HCT116 (cell line): ENCODE data around the gene ITPKB. TPM values are rescaled to one million over a fixed set of nuclear protein-coding genes. Genes with fewer than 3 reads are reported as not detected.

Experiments
- ATAC-seq: fragments of 200-7000 bp; cut with Tn5 transposase; 2 replicates; pipeline ENCODE4 v1.9.1; 2020; ENCODE audit warnings: mild to moderate bottlenecking, moderate library complexity
- BruUV-seq: library from RNA; stranded (reverse); fragments of 400-500 nt; replicated peaks from 2 replicates; lab custom pipeline; 2021; lab: Mats Ljungman, UMichigan
- CTCF ChIA-PET: fragments of 300-600 bp; sonication (Branson Sonifier 250); formaldehyde crosslinking; loops from one replicate; lab custom pipeline; 2021; ENCODE audit warnings: antibody characterized with exemption; lab: Charles Lee
- POLR2A ChIA-PET: fragments of 300-600, 350-600 bp; sonication (Branson Sonifier 250); formaldehyde crosslinking; loops from one replicate; lab custom pipeline; 2021; ENCODE audit warnings: antibody characterized with exemption; lab: Charles Lee
- RAD21 ChIA-PET, 2 experiments: fragments of 300-600 bp; sonication (Branson Sonifier 250); formaldehyde crosslinking; loops; one replicate each; lab custom pipeline; 2023; ENCODE audit warnings: low total read pairs in 2 of 2; ENCODE audit not compliant: uncharacterized antibody in 2 of 2, unreplicated experiment in 2 of 2, low non-redundant PET in 1 of 2; lab: Charles Lee
- DNase-seq: peaks from one replicate; pipeline ENCODE4 v3.0.0-alpha.2; 2010; ENCODE audit warnings: low read depth, low spot score
- H2AFZ ChIP-seq: fragments of 200-600 bp; shearing (Covaris generic), sonication (generic); 2 replicates; pipeline ENCODE4 v1.6.1; 2017; ENCODE audit warnings: low read depth, mixed run types, mixed read lengths, antibody characterized with exemption, low read length; ENCODE audit not compliant: poor library complexity, severe bottlenecking
- H3K27ac ChIP-seq: 2 replicates; pipeline ENCODE4 v1.5.1; 2012; ENCODE audit warnings: low read depth, low read length
- H3K27me3 ChIP-seq: fragments of 200-600 bp; sonication (generic); 2 replicates; pipeline ENCODE4 v1.6.1; 2016; ENCODE audit warnings: mixed run types, low read length, mixed read lengths; ENCODE audit not compliant: insufficient read depth
- H3K36me3 ChIP-seq, 2 experiments: fragments of 200-500 bp in 1 of 2; fragments of 200-600 bp in 1 of 2; sonication (Bioruptor generic) in 1 of 2; sonication (generic) in 1 of 2; 2 replicates each; pipeline versions ENCODE4 v1.5.1 to v1.6.1; 2014 to 2016; ENCODE audit warnings: low read length in 2 of 2, inconsistent platforms in 1 of 2, mixed read lengths in 1 of 2, mixed run types in 1 of 2; ENCODE audit not compliant: insufficient read depth in 2 of 2, control insufficient read depth in 1 of 2
- H3K4me1 ChIP-seq, 2 experiments: fragments of 200-600 bp in 1 of 2; sonication (generic) in 1 of 2; 2 replicates each; pipeline versions ENCODE4 v1.5.1 to v1.6.1; 2012 to 2017; ENCODE audit warnings: low read length in 2 of 2, inconsistent platforms in 1 of 2, mild to moderate bottlenecking in 1 of 2, mixed read lengths in 1 of 2, mixed run types in 1 of 2, moderate library complexity in 1 of 2; ENCODE audit not compliant: insufficient read depth in 2 of 2, control insufficient read depth in 1 of 2
- H3K4me2 ChIP-seq: fragments of 200-600 bp; sonication (generic); 2 replicates; pipeline ENCODE4 v1.6.1; 2017; ENCODE audit warnings: mixed run types, low read length, mixed read lengths
- H3K4me3 ChIP-seq, 2 experiments: fragments of 200-600 bp in 1 of 2; sonication (generic) in 1 of 2; replicated peaks in 1 of 2; 2 replicates each; pipeline ENCODE4 v1.5.1; 2011 to 2016; ENCODE audit warnings: low read length in 2 of 2, control low read depth in 1 of 2, low read depth in 1 of 2, mild to moderate bottlenecking in 1 of 2, mixed read lengths in 1 of 2, mixed run types in 1 of 2
- H3K79me2 ChIP-seq: fragments of 200-600 bp; sonication (generic); 2 replicates; pipeline ENCODE4 v1.6.1; 2017; ENCODE audit warnings: mild to moderate bottlenecking, mixed run types, low read length, moderate library complexity, mixed read lengths; ENCODE audit not compliant: insufficient read depth
- H3K9ac ChIP-seq: fragments of 200-600 bp; sonication (generic); 2 replicates; pipeline ENCODE4 v1.6.1; 2016; ENCODE audit warnings: low read length, mixed read lengths
- H3K9me2 ChIP-seq: fragments of 200-600 bp; sonication (generic), shearing (Covaris generic); 2 replicates; pipeline ENCODE4 v1.6.1; 2017; ENCODE audit warnings: mixed run types, mild to moderate bottlenecking, moderate library complexity; ENCODE audit not compliant: insufficient read depth
- H3K9me3 ChIP-seq, 2 experiments: fragments of 200-500 bp in 1 of 2; fragments of 200-600 bp in 1 of 2; sonication (Bioruptor generic) in 1 of 2; sonication (generic) in 1 of 2; 2 replicates each; pipeline ENCODE4 v1.6.1; 2014 to 2017; ENCODE audit warnings: low read length in 2 of 2, mixed read lengths in 2 of 2, inconsistent platforms in 1 of 2, low read depth in 1 of 2, mild to moderate bottlenecking in 1 of 2, mixed run types in 1 of 2, moderate library complexity in 1 of 2; ENCODE audit not compliant: control insufficient read depth in 1 of 2, insufficient read depth in 1 of 2
- H4K20me1 ChIP-seq: fragments of 200-600 bp; sonication (generic), shearing (Covaris generic); 2 replicates; pipeline ENCODE4 v1.6.1; 2017; ENCODE audit warnings: mixed run types, mild to moderate bottlenecking, moderate library complexity; ENCODE audit not compliant: insufficient read depth
- ATF3 ChIP-seq: IDR thresholded peaks from 2 replicates; pipeline ENCODE4 v1.6.1; 2012
- CTCF ChIP-seq, 3 experiments: fragments of 200-600 bp in 1 of 3; sonication (generic) in 1 of 3; IDR thresholded peaks in 2 of 3; conservative IDR thresholded peaks in 1 of 3; 2 replicates each; pipeline ENCODE4 v1.5.1; 2012 to 2017; ENCODE audit warnings: low read depth in 2 of 3, low read length in 2 of 3, antibody characterized with exemption in 1 of 3, borderline replicate concordance in 1 of 3, control low read depth in 1 of 3, mild to moderate bottlenecking in 1 of 3, mixed read lengths in 1 of 3, mixed run types in 1 of 3, moderate library complexity in 1 of 3; ENCODE audit not compliant: insufficient read depth in 1 of 3
- EGR1 ChIP-seq: IDR thresholded peaks from 2 replicates; pipeline ENCODE4 v1.6.1; 2012; ENCODE audit warnings: low read depth
- ELF1 ChIP-seq: IDR thresholded peaks from 2 replicates; pipeline ENCODE4 v1.6.1; 2012; ENCODE audit warnings: low read depth, borderline replicate concordance
- EZH2 ChIP-seq: fragments of 200-600 bp; sonication (generic); IDR thresholded peaks from 2 replicates; pipeline ENCODE4 v1.6.1; 2017; ENCODE audit warnings: antibody characterized with exemption, mixed run types
- EZH2phosphoT487 ChIP-seq: fragments of 200-600 bp; IDR thresholded peaks from 2 replicates; pipeline ENCODE4 v1.6.1; 2018; ENCODE audit warnings: antibody characterized with exemption, borderline replicate concordance
- FOSL1 ChIP-seq: IDR thresholded peaks from 2 replicates; pipeline ENCODE4 v1.6.1; 2012; ENCODE audit warnings: low read depth
- POLR2A ChIP-seq: IDR thresholded peaks from 2 replicates; pipeline ENCODE4 v1.7.0; 2011; ENCODE audit warnings: borderline replicate concordance; ENCODE audit not compliant: insufficient read depth, insufficient read length; ENCODE audit errors: extremely low read depth
- REST ChIP-seq: IDR thresholded peaks from 2 replicates; pipeline ENCODE4 v1.6.1; 2012; ENCODE audit warnings: low read depth
- SIN3A ChIP-seq: IDR thresholded peaks from 2 replicates; pipeline ENCODE4 v1.6.1; 2012; ENCODE audit warnings: low read depth
- SP1 ChIP-seq: IDR thresholded peaks from 2 replicates; pipeline ENCODE4 v1.6.1; 2012; ENCODE audit warnings: low read depth
- SRF ChIP-seq: IDR thresholded peaks from 2 replicates; pipeline ENCODE4 v1.6.1; 2012; ENCODE audit warnings: low read depth
- TCF7L2 ChIP-seq: IDR thresholded peaks from 2 replicates; pipeline ENCODE4 v1.7.0; 2011; ENCODE audit warnings: borderline replicate concordance, inconsistent platforms; ENCODE audit not compliant: insufficient read depth, insufficient read length; ENCODE audit errors: extremely low read depth
- YY1 ChIP-seq: IDR thresholded peaks from 2 replicates; pipeline ENCODE4 v1.6.1; 2011; ENCODE audit warnings: low read length, low read depth, moderate library complexity, mild to moderate bottlenecking; ENCODE audit not compliant: insufficient replicate concordance; ENCODE audit errors: extremely low read depth
- ZNF274 ChIP-seq: fragments of 200-500 bp; sonication (Bioruptor generic); IDR thresholded peaks from 2 replicates; pipeline ENCODE4 v1.6.1; 2014; ENCODE audit warnings: mild to moderate bottlenecking, low read depth, low read length, inconsistent platforms
- intact Hi-C: fragments of 100-400 bp; cut with micrococcal nuclease; formaldehyde crosslinking; loops from 2 replicates; pipeline ENCODE4 v1.10.0; 2022
- total RNA-seq: library from RNA; stranded (reverse); gene quantifications from one replicate; pipeline ENCODE4 v1.2.1, GENCODE V29; 2021; ENCODE audit not compliant: unreplicated experiment

Gene ITPKB
- total RNA-seq, 1 experiment from 2014 or later = 4.4 TPM

- Histone ChIP-seq H3K9me3 (no peaks in the 10 kb centered on the region), H3K4me2 (no peak overlapping the region), H4K20me1 (no peaks in the 10 kb centered on the region), H3K36me3 (no peaks in the 10 kb centered on the region), H3K4me1 (peaks cover 21 to 38% of the 10 kb centered on the region in 2 experiments), H3K9ac (no peak overlapping the region), H3K4me3 (no peak overlapping the region), H3K9me2 (no peaks in the 10 kb centered on the region), H3K27ac (no peak overlapping the region), H3K27me3 (no peaks in the 10 kb centered on the region), H3K79me2 (no peaks in the 10 kb centered on the region), H2AFZ (no peak overlapping the region)
- no peak for DNase-seq
- ChIA-PET RAD21 (no interaction called here), POLR2A (no interaction called here), CTCF (no interaction called here)
- no TSS peak for BruUV-seq
- intact Hi-C loops = no loop called here
- no peak for ATAC-seq
- TF ChIP-seq POLR2A (no peak), YY1 (no peak), SRF (no peak), CTCF (IDR thresholded peaks at IDR 0.05 in 2 of 3, conservative IDR thresholded peaks at IDR 0.05 in 1 of 3; ENCODE audit: borderline replicate concordance in 1 of 3, insufficient read depth in 1 of 3, low read depth in 2 of 3, low read length in 2 of 3) (no peak), EZH2 (no peak), FOSL1 (no peak), TCF7L2 (no peak), ELF1 (no peak), EZH2phosphoT487 (no peak), EGR1 (no peak), ZNF274 (no peak), REST (no peak), SIN3A (no peak), ATF3 (no peak), SP1 (no peak)
Observed at GRCh38 chr1:226646870-226647449, 92.1 kb downstream of the ITPKB start.
